Liver (tissue), 9 donors: Measurements from ENCODE around the gene EVA1B. TPM values are rescaled to one million over a fixed set of nuclear protein-coding genes. Genes with fewer than 3 reads are reported as not detected.

Experiments
- DNase-seq: peaks from one replicate; pipeline ENCODE4 v3.0.0-alpha.2; 2017; ENCODE audit warnings: low spot score
- H3K27ac ChIP-seq, 2 donors: one replicate each; pipeline ENCODE4 v1.7.0; 2013; ENCODE audit warnings: inconsistent platforms in 2 of 2, low read length in 2 of 2, control low read depth in 1 of 2, low read depth in 1 of 2, mild to moderate bottlenecking in 1 of 2
- H3K27me3 ChIP-seq, 4 donors: one replicate each; pipeline versions ENCODE4 v1.6.1 to v1.7.0; 2013; ENCODE audit warnings: low read length in 3 of 4, inconsistent platforms in 1 of 4, mild to moderate bottlenecking in 1 of 4, moderate library complexity in 1 of 4; ENCODE audit not compliant: control insufficient read depth in 4 of 4, insufficient read depth in 4 of 4
- H3K36me3 ChIP-seq, 4 donors: one replicate each; pipeline versions ENCODE4 v1.6.1 to v1.7.0; 2013; ENCODE audit warnings: low read length in 3 of 4, mild to moderate bottlenecking in 3 of 4, low read depth in 1 of 4, moderate library complexity in 1 of 4; ENCODE audit not compliant: control insufficient read depth in 4 of 4, insufficient read depth in 3 of 4
- H3K4me1 ChIP-seq, 4 donors: one replicate each; pipeline versions ENCODE4 v1.6.1 to v1.7.0; 2013; ENCODE audit warnings: low read length in 3 of 4, mild to moderate bottlenecking in 3 of 4, moderate library complexity in 1 of 4; ENCODE audit not compliant: control insufficient read depth in 4 of 4, insufficient read depth in 4 of 4
- H3K4me3 ChIP-seq, 3 donors: one replicate each; pipeline versions ENCODE4 v1.6.1 to v1.7.0; 2013; ENCODE audit warnings: low read length in 3 of 3, control low read depth in 1 of 3, low read depth in 1 of 3, mild to moderate bottlenecking in 1 of 3
- H3K9ac ChIP-seq, 2 donors: one replicate each; pipeline ENCODE4 v1.7.0; 2013; ENCODE audit warnings: low read length in 2 of 2, mild to moderate bottlenecking in 2 of 2, moderate library complexity in 2 of 2, control low read depth in 1 of 2, low read depth in 1 of 2
- H3K9me3 ChIP-seq, 4 donors: one replicate each; pipeline versions ENCODE4 v1.6.1 to v1.7.0; 2013; ENCODE audit warnings: low read length in 3 of 4; ENCODE audit not compliant: control insufficient read depth in 4 of 4
- EGR1 ChIP-seq, 2 donors: IDR thresholded peaks; 2 replicates each; pipeline ENCODE4 v1.6.1; 2016 to 2018; ENCODE audit warnings: antibody characterized with exemption in 2 of 2, low read depth in 2 of 2
- FOXA1 ChIP-seq: IDR thresholded peaks from 2 replicates; pipeline ENCODE4 v1.6.1; 2016; ENCODE audit warnings: antibody characterized with exemption
- FOXA2 ChIP-seq: IDR thresholded peaks from 2 replicates; pipeline ENCODE4 v1.6.1; 2016; ENCODE audit warnings: antibody characterized with exemption
- GABPA ChIP-seq, 2 donors: IDR thresholded peaks in 1 of 2; conservative IDR thresholded peaks in 1 of 2; 2 replicates each; pipeline ENCODE4 v1.6.1; 2016; ENCODE audit warnings: antibody characterized with exemption in 2 of 2, mild to moderate bottlenecking in 1 of 2, moderate library complexity in 1 of 2
- HNF4A ChIP-seq, 2 donors: conservative IDR thresholded peaks; 2 replicates each; pipeline ENCODE4 v1.6.1; 2016; ENCODE audit warnings: antibody characterized with exemption in 2 of 2, mild to moderate bottlenecking in 2 of 2
- JUND ChIP-seq, 2 donors: IDR thresholded peaks; 2 replicates each; pipeline ENCODE4 v1.6.1; 2016; ENCODE audit warnings: antibody characterized with exemption in 2 of 2
- NR2F2 ChIP-seq: IDR thresholded peaks from 2 replicates; pipeline ENCODE4 v1.6.1; 2016; ENCODE audit warnings: antibody characterized with exemption
- RAD21 ChIP-seq, 2 donors: IDR thresholded peaks; 2 replicates each; pipeline ENCODE4 v1.6.1; 2016; ENCODE audit warnings: antibody characterized with exemption in 2 of 2, mild to moderate bottlenecking in 2 of 2
- RXRA ChIP-seq, 2 donors: IDR thresholded peaks; 2 replicates each; pipeline ENCODE4 v1.6.1; 2017 to 2018; ENCODE audit warnings: antibody characterized with exemption in 2 of 2, mild to moderate bottlenecking in 1 of 2
- SP1 ChIP-seq: IDR thresholded peaks from 2 replicates; pipeline ENCODE4 v1.6.1; 2018; ENCODE audit warnings: antibody characterized with exemption, mild to moderate bottlenecking
- TAF1 ChIP-seq: conservative IDR thresholded peaks from 2 replicates; pipeline ENCODE4 v1.6.1; 2016; ENCODE audit warnings: antibody characterized with exemption, mild to moderate bottlenecking
- YY1 ChIP-seq: IDR thresholded peaks from 2 replicates; pipeline ENCODE4 v1.6.1; 2016; ENCODE audit warnings: antibody characterized with exemption, mild to moderate bottlenecking
- WGBS: extraction: QIAGEN DNeasy Blood & Tissue Kit; methylation state at CpG from one replicate; pipeline ENCODE4 v1.1.7; 2013; 5-methylcytosine and 5-hydroxymethylcytosine counted together
- polyA plus RNA-seq, 2 donors: library from polyadenylated mRNA; stranded (reverse) in 1 of 2; unstranded in 1 of 2; fragments of 200-250 nt in 1 of 2; fragments of >200 nt in 1 of 2; fragmentation: Nextera tagmentation in 1 of 2; extraction: Ambion mirVana in 1 of 2; gene quantifications; one replicate each; pipeline versions ENCODE4 v1.2.1 to v1.2.3, GENCODE V29; 2013 to 2015
- total RNA-seq, 2 donors: library from RNA; depleted of rRNA; stranded (reverse); fragments of >200 nt; gene quantifications; one replicate each; pipeline ENCODE4 v1.2.3, GENCODE V29; 2014
- TF ChIP-seq, protein P1 (sequence below): IDR thresholded peaks from 2 replicates; pipeline ENCODE4 v1.6.1; 2016; ENCODE audit warnings: antibody characterized with exemption
- TF ChIP-seq, protein P2 (sequence below): IDR thresholded peaks from 2 replicates; pipeline ENCODE4 v1.6.1; 2016; ENCODE audit warnings: antibody characterized with exemption, mild to moderate bottlenecking
- TF ChIP-seq, protein P3 (sequence below): IDR thresholded peaks from 2 replicates; pipeline ENCODE4 v1.6.1; 2016; ENCODE audit warnings: antibody characterized with exemption
- donor health status: healthy.
- donor health status: healthy.
- donor health status: healthy.
- donor health status: healthy.
- donor health status: healthy.

The EVA1B gene, protein sequence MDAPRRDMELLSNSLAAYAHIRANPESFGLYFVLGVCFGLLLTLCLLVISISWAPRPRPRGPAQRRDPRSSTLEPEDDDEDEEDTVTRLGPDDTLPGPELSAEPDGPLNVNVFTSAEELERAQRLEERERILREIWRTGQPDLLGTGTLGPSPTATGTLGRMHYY
- 10 to 100 TPM in 1 of 2 donors, 1 to 10 TPM in 1; 5.6 to 22.7 TPM for total RNA-seq
- polyA plus RNA-seq, result 10 to 100 TPM in 1 of 2 donors, 1 to 10 TPM in 1; 3.3 to 11.2 TPM

DNA sequence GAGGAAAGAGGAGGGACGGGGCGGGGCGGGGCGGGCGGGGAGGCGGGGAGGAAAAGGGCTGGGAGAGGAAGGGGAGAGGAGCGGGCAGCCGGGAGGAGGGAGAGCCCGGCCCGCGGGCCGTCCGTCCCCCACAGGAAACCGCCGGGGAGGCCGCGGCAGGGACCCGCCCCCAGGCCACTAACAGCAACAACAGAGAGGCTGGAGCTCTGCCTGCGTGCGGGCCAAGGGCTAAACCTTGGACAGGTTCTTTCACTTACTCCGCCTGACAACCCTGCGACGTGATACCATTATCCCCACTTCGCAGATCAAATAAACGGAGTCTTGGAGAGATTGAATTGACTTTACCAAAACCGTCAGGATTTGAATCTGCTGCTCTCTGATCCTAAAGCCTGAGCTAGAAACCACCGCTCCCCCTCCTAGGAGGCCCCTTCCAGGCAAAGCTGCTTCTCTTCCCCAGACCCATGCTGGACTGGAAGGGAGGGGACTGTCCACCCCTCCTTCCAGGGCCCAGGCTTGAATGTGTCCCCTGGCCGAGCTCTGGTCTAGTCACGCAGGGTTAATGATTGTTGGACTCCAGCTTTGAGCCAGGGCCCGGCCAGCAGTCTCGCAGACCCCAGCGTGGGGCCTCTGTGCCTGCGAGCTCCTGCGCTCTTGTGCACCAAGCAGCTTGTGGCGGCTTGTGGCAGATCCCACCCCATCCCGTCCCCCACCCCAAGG, at the start of gene EVA1B:
TSS of gene EVA1B (minus strand) at position 10 of the 717 bp plus-strand sequence. CDS start 608 bp downstream, outside the sequence.
- TF ChIP-seq SP1, result peak; percentile 5
- no peak for TF ChIP-seq FOXA2
- no peak for TF ChIP-seq YY1
- Histone ChIP-seq H3K9me3 (no peaks in the 10 kb centered on the region), H3K4me3 (peak within 1 kb of the TSS; percentile 35 to 82 (median 55)), H3K9ac (peak within 1 kb of the TSS; percentile 45 to 58), H3K27ac (peak within 1 kb of the TSS; percentile 61 to 78), H3K36me3 (no peaks in the 10 kb centered on the region), H3K27me3 (no peaks in the 10 kb centered on the region), H3K4me1 (peaks cover 5 to 25% (median 13%) of the 10 kb centered on the region in 4 donors)
- 6% methylated on average over 36 of the region's 36 CpGs for WGBS
- peak; percentile 67 for DNase-seq

DNA sequence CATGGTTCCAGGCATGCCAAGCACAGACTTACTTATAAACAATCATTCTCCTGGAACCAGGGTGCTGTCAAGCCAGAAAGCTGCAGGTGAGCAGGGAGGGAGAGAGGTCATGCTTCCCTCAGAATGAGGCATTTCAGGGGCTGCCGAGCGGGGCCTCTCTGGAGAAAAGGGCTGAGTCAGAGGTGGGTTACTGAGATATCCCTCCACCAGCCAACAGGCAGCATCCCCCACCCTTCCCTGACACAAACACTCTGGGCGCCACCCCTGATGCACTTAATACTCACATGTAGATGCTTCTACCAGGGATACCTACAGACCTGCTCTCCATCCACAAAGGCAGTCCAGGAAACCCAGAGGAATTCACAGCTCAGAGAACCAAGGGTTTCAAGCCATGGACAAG, 49.2 kb upstream of the EVA1B start:
- WGBS, result 96% methylated on average over 3 of the region's 3 CpGs
- no peaks in the 10 kb centered on the region for H3K27me3 ChIP-seq
- no peaks in the 10 kb centered on the region for H3K9me3 ChIP-seq
- H3K36me3 ChIP-seq, result peaks cover 0 to 5% (median under 1%) of the 10 kb centered on the region in 4 donors
- no peak overlapping the region for H3K4me3 ChIP-seq
- peak overlapping the region; percentile 85 to 91 for H3K27ac ChIP-seq
- peak; percentile 57 for DNase-seq
- H3K9ac ChIP-seq, result no peak overlapping the region
- TF ChIP-seq FOXA1, result no peak
- TF ChIP-seq, protein P1, sequence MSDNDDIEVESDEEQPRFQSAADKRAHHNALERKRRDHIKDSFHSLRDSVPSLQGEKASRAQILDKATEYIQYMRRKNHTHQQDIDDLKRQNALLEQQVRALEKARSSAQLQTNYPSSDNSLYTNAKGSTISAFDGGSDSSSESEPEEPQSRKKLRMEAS, result no peak
- TF ChIP-seq SP1, result no peak
- TF ChIP-seq, protein P2, sequence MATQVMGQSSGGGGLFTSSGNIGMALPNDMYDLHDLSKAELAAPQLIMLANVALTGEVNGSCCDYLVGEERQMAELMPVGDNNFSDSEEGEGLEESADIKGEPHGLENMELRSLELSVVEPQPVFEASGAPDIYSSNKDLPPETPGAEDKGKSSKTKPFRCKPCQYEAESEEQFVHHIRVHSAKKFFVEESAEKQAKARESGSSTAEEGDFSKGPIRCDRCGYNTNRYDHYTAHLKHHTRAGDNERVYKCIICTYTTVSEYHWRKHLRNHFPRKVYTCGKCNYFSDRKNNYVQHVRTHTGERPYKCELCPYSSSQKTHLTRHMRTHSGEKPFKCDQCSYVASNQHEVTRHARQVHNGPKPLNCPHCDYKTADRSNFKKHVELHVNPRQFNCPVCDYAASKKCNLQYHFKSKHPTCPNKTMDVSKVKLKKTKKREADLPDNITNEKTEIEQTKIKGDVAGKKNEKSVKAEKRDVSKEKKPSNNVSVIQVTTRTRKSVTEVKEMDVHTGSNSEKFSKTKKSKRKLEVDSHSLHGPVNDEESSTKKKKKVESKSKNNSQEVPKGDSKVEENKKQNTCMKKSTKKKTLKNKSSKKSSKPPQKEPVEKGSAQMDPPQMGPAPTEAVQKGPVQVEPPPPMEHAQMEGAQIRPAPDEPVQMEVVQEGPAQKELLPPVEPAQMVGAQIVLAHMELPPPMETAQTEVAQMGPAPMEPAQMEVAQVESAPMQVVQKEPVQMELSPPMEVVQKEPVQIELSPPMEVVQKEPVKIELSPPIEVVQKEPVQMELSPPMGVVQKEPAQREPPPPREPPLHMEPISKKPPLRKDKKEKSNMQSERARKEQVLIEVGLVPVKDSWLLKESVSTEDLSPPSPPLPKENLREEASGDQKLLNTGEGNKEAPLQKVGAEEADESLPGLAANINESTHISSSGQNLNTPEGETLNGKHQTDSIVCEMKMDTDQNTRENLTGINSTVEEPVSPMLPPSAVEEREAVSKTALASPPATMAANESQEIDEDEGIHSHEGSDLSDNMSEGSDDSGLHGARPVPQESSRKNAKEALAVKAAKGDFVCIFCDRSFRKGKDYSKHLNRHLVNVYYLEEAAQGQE, result no peak
- TF ChIP-seq, protein P3, sequence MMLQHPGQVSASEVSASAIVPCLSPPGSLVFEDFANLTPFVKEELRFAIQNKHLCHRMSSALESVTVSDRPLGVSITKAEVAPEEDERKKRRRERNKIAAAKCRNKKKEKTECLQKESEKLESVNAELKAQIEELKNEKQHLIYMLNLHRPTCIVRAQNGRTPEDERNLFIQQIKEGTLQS, result no peak
- no peak for TF ChIP-seq GABPA (IDR thresholded peaks at IDR 0.05 in 1 of 2, conservative IDR thresholded peaks at IDR 0.05 in 1 of 2)
- TF ChIP-seq NR2F2, result no peak
- TF ChIP-seq HNF4A (conservative IDR thresholded peaks at IDR 0.05), result no peak
- no peak for TF ChIP-seq TAF1
- no peak for TF ChIP-seq JUND (IDR thresholded peaks at IDR 0.05)
- no peak for TF ChIP-seq FOXA2
- no peak for TF ChIP-seq RAD21 (IDR thresholded peaks at IDR 0.05)
- TF ChIP-seq RXRA (IDR thresholded peaks at IDR 0.05), result no peak
- TF ChIP-seq EGR1 (IDR thresholded peaks at IDR 0.05; ENCODE audit: low read depth in 2 of 2), result no peak
- peaks cover 11 to 35% (median 26%) of the 10 kb centered on the region in 4 donors for H3K4me1 ChIP-seq
